NB4 (cell line): ENCODE results near the gene COL4A2.

ENCODE experiments used
- TF ChIP-seq, protein P1 (sequence below): IDR thresholded peaks from 2 replicates; pipeline ENCODE4 v1.6.1; 2011; ENCODE audit warnings: low read depth, low read length
- TF ChIP-seq, protein P2 (sequence below): IDR thresholded peaks from one replicate; pipeline ENCODE4 v1.5.1; 2012; ENCODE audit warnings: low read depth, low read length

DNA sequence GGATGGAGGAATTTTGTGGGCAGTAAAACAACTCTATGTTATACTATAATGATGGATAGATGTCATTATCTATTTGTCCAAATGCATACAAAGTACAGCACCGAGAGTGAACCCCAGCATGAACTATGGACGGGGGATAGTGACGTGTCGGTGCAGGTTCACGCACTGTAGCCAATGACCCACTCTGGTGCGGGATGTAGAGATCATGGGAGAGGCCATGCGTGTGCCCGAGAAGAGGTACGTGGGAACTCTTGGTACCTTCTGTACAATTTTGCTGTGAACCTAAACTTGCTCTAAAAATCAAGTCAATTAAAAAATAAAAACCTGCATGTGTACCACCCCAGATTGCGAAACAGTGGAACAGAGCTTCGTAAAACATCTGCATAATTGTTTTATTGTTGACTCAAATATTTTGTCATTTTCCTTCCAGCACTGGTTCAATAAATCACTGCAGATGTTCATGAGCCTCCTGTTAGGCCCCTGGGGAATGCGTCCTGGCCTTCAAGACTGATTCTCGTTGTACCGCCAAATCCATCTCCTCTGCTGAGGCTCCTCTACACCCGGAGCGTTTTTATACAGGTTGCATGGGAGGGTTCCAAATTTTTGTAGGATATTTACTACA is 31.0 kb upstream of the COL4A2 start:
- TF ChIP-seq, protein P1, sequence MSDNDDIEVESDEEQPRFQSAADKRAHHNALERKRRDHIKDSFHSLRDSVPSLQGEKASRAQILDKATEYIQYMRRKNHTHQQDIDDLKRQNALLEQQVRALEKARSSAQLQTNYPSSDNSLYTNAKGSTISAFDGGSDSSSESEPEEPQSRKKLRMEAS = no peak
- TF ChIP-seq, protein P2, sequence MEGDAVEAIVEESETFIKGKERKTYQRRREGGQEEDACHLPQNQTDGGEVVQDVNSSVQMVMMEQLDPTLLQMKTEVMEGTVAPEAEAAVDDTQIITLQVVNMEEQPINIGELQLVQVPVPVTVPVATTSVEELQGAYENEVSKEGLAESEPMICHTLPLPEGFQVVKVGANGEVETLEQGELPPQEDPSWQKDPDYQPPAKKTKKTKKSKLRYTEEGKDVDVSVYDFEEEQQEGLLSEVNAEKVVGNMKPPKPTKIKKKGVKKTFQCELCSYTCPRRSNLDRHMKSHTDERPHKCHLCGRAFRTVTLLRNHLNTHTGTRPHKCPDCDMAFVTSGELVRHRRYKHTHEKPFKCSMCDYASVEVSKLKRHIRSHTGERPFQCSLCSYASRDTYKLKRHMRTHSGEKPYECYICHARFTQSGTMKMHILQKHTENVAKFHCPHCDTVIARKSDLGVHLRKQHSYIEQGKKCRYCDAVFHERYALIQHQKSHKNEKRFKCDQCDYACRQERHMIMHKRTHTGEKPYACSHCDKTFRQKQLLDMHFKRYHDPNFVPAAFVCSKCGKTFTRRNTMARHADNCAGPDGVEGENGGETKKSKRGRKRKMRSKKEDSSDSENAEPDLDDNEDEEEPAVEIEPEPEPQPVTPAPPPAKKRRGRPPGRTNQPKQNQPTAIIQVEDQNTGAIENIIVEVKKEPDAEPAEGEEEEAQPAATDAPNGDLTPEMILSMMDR = no peak
